ENCODE data around the gene HOXD9.

GRCh38 chr2:176080540-176081375 is 41.8 kb upstream of the HOXD9 start:
- TF ChIP-seq CTCF (IDR thresholded peaks at IDR 0.05) (no peak), POLR2A (IDR thresholded peaks at IDR 0.05) (no peak)

Measured in testis (tissue), 2 donors.